ENCODE data around the gene FHIP1A. TPM values are rescaled to one million over a fixed set of nuclear protein-coding genes. Genes with fewer than 3 reads are reported as not detected.

The FHIP1A gene
- total RNA-seq, 4 donors from 2014 or later, result 40.8 to 52.9 (median 44.5) TPM

GRCh38 chr4:151428346-151428745 lies 19.4 kb downstream of the FHIP1A start:
- Histone ChIP-seq H3K4me1 (peaks cover 0 to 18% (median 7%) of the 10 kb centered on the region in 4 donors), H3K27ac (no peak overlapping the region), H3K27me3 (no peaks in the 10 kb centered on the region), H3K4me3 (no peak overlapping the region), H3K36me3 (no peaks in the 10 kb centered on the region), H3K9me3 (no peaks in the 10 kb centered on the region)
- intact Hi-C loops (cut with DNase I; ENCODE audit: low total_unique reads) (no loop called here), in situ Hi-C loops (cut with MboI; ENCODE audit: low pct_ligation_motif_present in 1 of 4, low pct_unique_long_range_greater_than_20kb in 1 of 4, low sequenced_read_pairs in 3 of 4) (no loop called here)
- WGBS, 2 donors (ENCODE audit: low coverage in 1 of 2), result 81 to 82% methylated on average over 3 of the region's 3 CpGs
- no peak for DNase-seq
- TF ChIP-seq POLR2AphosphoS5 (IDR thresholded peaks at IDR 0.05) (no peak), POLR2A (IDR thresholded peaks at IDR 0.05) (no peak), EP300 (IDR thresholded peaks at IDR 0.05; ENCODE audit: low read depth) (no peak), CTCF (IDR thresholded peaks at IDR 0.05) (no peak)

- TF ChIP-seq CTCF (IDR thresholded peaks at IDR 0.05) (no peak), POLR2A (IDR thresholded peaks at IDR 0.05) (no peak), EP300 (IDR thresholded peaks at IDR 0.05; ENCODE audit: low read depth) (no peak), POLR2AphosphoS5 (IDR thresholded peaks at IDR 0.05) (no peak)
- H3K27ac ChIP-seq, result no peak overlapping the region
- H3K4me3 ChIP-seq, result no peak overlapping the region
- DNase-seq, result no peak
- in situ Hi-C loops (cut with MboI; ENCODE audit: low pct_ligation_motif_present in 1 of 4, low pct_unique_long_range_greater_than_20kb in 1 of 4, low sequenced_read_pairs in 3 of 4) (no loop called here), intact Hi-C loops (cut with DNase I; ENCODE audit: low total_unique reads) (no loop called here)
- WGBS, 2 donors (ENCODE audit: low coverage in 1 of 2), result 36 to 60% methylated on average over 1 of the region's 1 CpG
- peaks cover 0 to 18% (median 7%) of the 10 kb centered on the region in 4 donors for H3K4me1 ChIP-seq
- no peaks in the 10 kb centered on the region for H3K27me3 ChIP-seq
- H3K9me3 ChIP-seq, result no peaks in the 10 kb centered on the region
- H3K36me3 ChIP-seq, result no peaks in the 10 kb centered on the region
These were observed 21.1 kb downstream of the FHIP1A start for GRCh38 chr4:151429957-151430570.

- Histone ChIP-seq H3K4me3 (no peak overlapping the region), H3K27me3 (no peaks in the 10 kb centered on the region), H3K27ac (no peak overlapping the region), H3K9me3 (no peaks in the 10 kb centered on the region), H3K4me1 (peaks cover 0 to 16% (median 6%) of the 10 kb centered on the region in 4 donors), H3K36me3 (no peaks in the 10 kb centered on the region)
- TF ChIP-seq EP300 (IDR thresholded peaks at IDR 0.05; ENCODE audit: low read depth) (no peak), CTCF (IDR thresholded peaks at IDR 0.05) (no peak), POLR2AphosphoS5 (IDR thresholded peaks at IDR 0.05) (no peak), POLR2A (IDR thresholded peaks at IDR 0.05) (no peak)
- WGBS, 2 donors (ENCODE audit: low coverage in 1 of 2), result 68 to 69% methylated on average over 5 to 6 of the region's 6 CpGs
- in situ Hi-C loops (cut with MboI; ENCODE audit: low pct_ligation_motif_present in 1 of 4, low pct_unique_long_range_greater_than_20kb in 1 of 4, low sequenced_read_pairs in 3 of 4) (no loop called here), intact Hi-C loops (cut with DNase I; ENCODE audit: low total_unique reads) (no loop called here)
- DNase-seq, result no peak
These were observed 21.9 kb downstream of the FHIP1A start for GRCh38 chr4:151430740-151431457.

- H3K36me3 ChIP-seq, result no peaks in the 10 kb centered on the region
- intact Hi-C loops (cut with DNase I; ENCODE audit: low total_unique reads) (no loop called here), in situ Hi-C loops (cut with MboI; ENCODE audit: low pct_ligation_motif_present in 1 of 4, low pct_unique_long_range_greater_than_20kb in 1 of 4, low sequenced_read_pairs in 3 of 4) (no loop called here)
- H3K27me3 ChIP-seq, result no peaks in the 10 kb centered on the region
- no peak overlapping the region for H3K27ac ChIP-seq
- TF ChIP-seq EP300 (IDR thresholded peaks at IDR 0.05; ENCODE audit: low read depth), result no peak
- no peak for TF ChIP-seq POLR2A (IDR thresholded peaks at IDR 0.05)
- no peak overlapping the region for H3K4me3 ChIP-seq
- peaks cover 0 to 10% (median 4%) of the 10 kb centered on the region in 4 donors for H3K4me1 ChIP-seq
- H3K9me3 ChIP-seq, result no peaks in the 10 kb centered on the region
- DNase-seq, result no peak
These were observed 22.8 kb downstream of the FHIP1A start for GRCh38 chr4:151431728-151432127.
